Stomach (tissue), 9 donors: ENCODE data around the gene TMEM182. TPM values are rescaled to one million over a fixed set of nuclear protein-coding genes. Genes with fewer than 3 reads are reported as not detected.

Experiments used
- DNase-seq, 2 donors: peaks; one replicate each; pipeline versions ENCODE4 v3.0.0 to v3.0.0-alpha.2; 2013 to 2019
- H3K27ac ChIP-seq, 5 donors: fragments of 200-600 bp in 4 of 5; sonication (generic) in 4 of 5; one replicate each; pipeline ENCODE4 v1.5.1; 2013 to 2019; ENCODE audit warnings: mild to moderate bottlenecking in 1 of 5, moderate library complexity in 1 of 5
- H3K27me3 ChIP-seq, 3 donors: fragments of 200-600 bp; sonication (generic); one replicate each; pipeline ENCODE4 v1.5.1; 2017 to 2019; ENCODE audit warnings: mixed run types in 1 of 3
- H3K36me3 ChIP-seq, 4 donors: fragments of 200-600 bp; sonication (generic); 1 replicate in 3 of 4; 2 replicates in 1 of 4; pipeline ENCODE4 v1.5.1; 2016 to 2019
- H3K4me1 ChIP-seq, 4 donors: fragments of 200-600 bp; sonication (generic); one replicate each; pipeline ENCODE4 v1.5.1; 2016 to 2019
- H3K4me3 ChIP-seq, 4 donors: fragments of 200-600 bp; sonication (generic) in 3 of 4; one replicate each; pipeline ENCODE4 v1.5.1; 2016 to 2019; ENCODE audit warnings: mild to moderate bottlenecking in 1 of 4
- H3K9me3 ChIP-seq, 4 donors: fragments of 200-600 bp; sonication (generic); one replicate each; pipeline ENCODE4 v1.5.1; 2016 to 2019
- EP300 ChIP-seq: sonication (generic); formaldehyde crosslinking; IDR thresholded peaks from one replicate; pipeline ENCODE4 v1.6.1; 2017; ENCODE audit warnings: antibody characterized with exemption
- POLR2A ChIP-seq, 4 donors: fragments of 450-650 bp; IDR thresholded peaks; one replicate each; pipeline ENCODE4 v1.6.1; 2016; ENCODE audit warnings: antibody characterized with exemption in 4 of 4, control low read depth in 2 of 4, mild to moderate bottlenecking in 1 of 4, moderate library complexity in 1 of 4
- POLR2AphosphoS5 ChIP-seq, 3 donors: sonication (generic); formaldehyde crosslinking; IDR thresholded peaks; one replicate each; pipeline ENCODE4 v1.6.1; 2016; ENCODE audit warnings: antibody characterized with exemption in 3 of 3
- WGBS, 5 donors: extraction: QIAGEN DNeasy Blood & Tissue Kit in 3 of 5; methylation state at CpG; one replicate each; pipeline versions ENCODE4 v1.1.5 to v1.1.7; 2013 to 2018; 5-methylcytosine and 5-hydroxymethylcytosine counted together
- intact Hi-C: fragments of 100-400 bp; cut with DNase I; formaldehyde crosslinking; loops from one replicate; pipeline ENCODE4 v1.15.1; 2023; ENCODE audit warnings: low total_unique reads
- polyA plus RNA-seq, 3 donors: library from polyadenylated mRNA; stranded (reverse); fragments of 200-250 nt; gene quantifications; one replicate each; pipeline ENCODE4 v1.2.3, GENCODE V29; 2013
- total RNA-seq, 5 donors: library from RNA; depleted of rRNA; stranded (reverse); fragments of >200 nt; gene quantifications; one replicate each; pipeline versions ENCODE4 v1.1.0 to v1.2.3, GENCODE V29; 2014 to 2016
- TF ChIP-seq, protein P1 (sequence below), 7 experiments: fragments of 450-650 bp in 4 of 7; fragments of 200-600 bp in 3 of 7; sonication (generic) in 3 of 7; IDR thresholded peaks; one replicate each; pipeline ENCODE4 v1.5.1; 2016 to 2019; ENCODE audit warnings: antibody characterized with exemption in 7 of 7, control low read depth in 2 of 7, mild to moderate bottlenecking in 1 of 7
- donor health status: healthy with polysubstance abuse.
- donor health status: Bipolar disorder and iron deficiency.
- donor health status: healthy.

Gene TMEM182
- total and polyA plus RNA-seq, 8 donors: 1.0 to 5.3 (median 2.6) TPM; not detected in 3

- Histone ChIP-seq H3K9me3 (peaks cover 8 to 38% (median 30%) of the 10 kb centered on the region in 4 donors), H3K4me1 (peaks cover 0 to 9% (median 0%) of the 10 kb centered on the region in 4 donors), H3K27ac (no peak overlapping the region), H3K4me3 (no peak overlapping the region), H3K27me3 (no peaks in the 10 kb centered on the region), H3K36me3 (peaks cover 0 to 37% (median 20%) of the 10 kb centered on the region in 4 donors)
- TF ChIP-seq EP300 (no peak), POLR2AphosphoS5 (IDR thresholded peaks at IDR 0.05) (no peak), POLR2A (IDR thresholded peaks at IDR 0.05) (no peak)
- TF ChIP-seq, protein P1, sequence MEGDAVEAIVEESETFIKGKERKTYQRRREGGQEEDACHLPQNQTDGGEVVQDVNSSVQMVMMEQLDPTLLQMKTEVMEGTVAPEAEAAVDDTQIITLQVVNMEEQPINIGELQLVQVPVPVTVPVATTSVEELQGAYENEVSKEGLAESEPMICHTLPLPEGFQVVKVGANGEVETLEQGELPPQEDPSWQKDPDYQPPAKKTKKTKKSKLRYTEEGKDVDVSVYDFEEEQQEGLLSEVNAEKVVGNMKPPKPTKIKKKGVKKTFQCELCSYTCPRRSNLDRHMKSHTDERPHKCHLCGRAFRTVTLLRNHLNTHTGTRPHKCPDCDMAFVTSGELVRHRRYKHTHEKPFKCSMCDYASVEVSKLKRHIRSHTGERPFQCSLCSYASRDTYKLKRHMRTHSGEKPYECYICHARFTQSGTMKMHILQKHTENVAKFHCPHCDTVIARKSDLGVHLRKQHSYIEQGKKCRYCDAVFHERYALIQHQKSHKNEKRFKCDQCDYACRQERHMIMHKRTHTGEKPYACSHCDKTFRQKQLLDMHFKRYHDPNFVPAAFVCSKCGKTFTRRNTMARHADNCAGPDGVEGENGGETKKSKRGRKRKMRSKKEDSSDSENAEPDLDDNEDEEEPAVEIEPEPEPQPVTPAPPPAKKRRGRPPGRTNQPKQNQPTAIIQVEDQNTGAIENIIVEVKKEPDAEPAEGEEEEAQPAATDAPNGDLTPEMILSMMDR (IDR thresholded peaks at IDR 0.05): no peak
- intact Hi-C loops: no loop called here
- 96 to 99% (median 97%) methylated on average over 2 of the region's 2 CpGs for WGBS, 5 donors
- DNase-seq: no peak
Observed at GRCh38 chr2:102798181-102798580, 36.4 kb downstream of the TMEM182 start.

DNA sequence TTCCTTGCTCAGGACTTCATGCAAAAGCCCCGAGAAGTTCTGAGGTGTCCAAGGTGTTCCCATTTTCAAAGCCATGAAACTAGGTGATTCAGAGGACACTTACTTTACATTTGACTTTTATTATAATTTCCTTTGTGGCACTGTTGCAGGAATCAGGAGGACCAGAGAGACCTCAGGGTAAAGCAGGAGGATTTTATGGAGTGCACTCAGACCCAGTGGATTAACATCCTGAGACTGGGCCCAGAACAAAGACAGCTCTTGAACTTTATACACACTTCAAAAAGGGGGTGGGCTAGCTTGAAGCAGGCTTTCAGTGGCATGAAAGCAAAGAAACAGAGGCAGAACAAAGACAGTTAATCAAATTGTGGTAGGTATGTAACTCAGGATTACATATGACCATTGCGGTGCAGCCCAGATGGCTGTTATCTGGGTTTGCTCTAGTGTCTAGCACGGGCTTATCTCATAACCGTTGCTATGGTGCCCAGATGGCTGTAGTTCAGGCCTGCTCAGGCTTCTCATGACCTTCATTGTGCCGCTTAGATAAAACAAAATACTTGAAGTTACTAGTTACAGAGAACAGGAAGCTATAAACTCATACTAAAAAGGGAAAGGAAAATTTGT is 39.4 kb downstream of the TMEM182 start:
- H3K27me3 ChIP-seq: no peaks in the 10 kb centered on the region
- TF ChIP-seq POLR2A (IDR thresholded peaks at IDR 0.05) (no peak), EP300 (no peak), POLR2AphosphoS5 (IDR thresholded peaks at IDR 0.05) (no peak)
- TF ChIP-seq, protein P1 (IDR thresholded peaks at IDR 0.05): no peak
- intact Hi-C loops: no loop called here
- peaks cover 0 to 37% (median 20%) of the 10 kb centered on the region in 4 donors for H3K36me3 ChIP-seq
- WGBS, 5 donors: 52 to 83% (median 59%) methylated on average over 5 of the region's 5 CpGs
- H3K4me1 ChIP-seq: peaks cover 0 to 5% (median 1%) of the 10 kb centered on the region in 4 donors
- no peak overlapping the region for H3K4me3 ChIP-seq
- H3K9me3 ChIP-seq: peaks cover 8 to 38% (median 30%) of the 10 kb centered on the region in 4 donors
- H3K27ac ChIP-seq: no peak overlapping the region
- DNase-seq: no peak

- peaks cover 0 to 37% (median 20%) of the 10 kb centered on the region in 4 donors for H3K36me3 ChIP-seq
- H3K27ac ChIP-seq: no peak overlapping the region
- H3K4me1 ChIP-seq: peaks cover 0 to 3% (median 0%) of the 10 kb centered on the region in 4 donors
- H3K9me3 ChIP-seq: peaks cover 8 to 38% (median 30%) of the 10 kb centered on the region in 4 donors
- no peak for DNase-seq
- no peaks in the 10 kb centered on the region for H3K27me3 ChIP-seq
- H3K4me3 ChIP-seq: no peak overlapping the region
- intact Hi-C loops: no loop called here
- TF ChIP-seq POLR2A (IDR thresholded peaks at IDR 0.05) (no peak), EP300 (no peak), POLR2AphosphoS5 (IDR thresholded peaks at IDR 0.05) (no peak)
- TF ChIP-seq, protein P1 (IDR thresholded peaks at IDR 0.05): no peak
- WGBS, 5 donors: 95 to 98% (median 97%) methylated on average over 11 of the region's 11 CpGs
Observed at GRCh38 chr2:102801858-102802699, 40.2 kb downstream of the TMEM182 start.

DNA sequence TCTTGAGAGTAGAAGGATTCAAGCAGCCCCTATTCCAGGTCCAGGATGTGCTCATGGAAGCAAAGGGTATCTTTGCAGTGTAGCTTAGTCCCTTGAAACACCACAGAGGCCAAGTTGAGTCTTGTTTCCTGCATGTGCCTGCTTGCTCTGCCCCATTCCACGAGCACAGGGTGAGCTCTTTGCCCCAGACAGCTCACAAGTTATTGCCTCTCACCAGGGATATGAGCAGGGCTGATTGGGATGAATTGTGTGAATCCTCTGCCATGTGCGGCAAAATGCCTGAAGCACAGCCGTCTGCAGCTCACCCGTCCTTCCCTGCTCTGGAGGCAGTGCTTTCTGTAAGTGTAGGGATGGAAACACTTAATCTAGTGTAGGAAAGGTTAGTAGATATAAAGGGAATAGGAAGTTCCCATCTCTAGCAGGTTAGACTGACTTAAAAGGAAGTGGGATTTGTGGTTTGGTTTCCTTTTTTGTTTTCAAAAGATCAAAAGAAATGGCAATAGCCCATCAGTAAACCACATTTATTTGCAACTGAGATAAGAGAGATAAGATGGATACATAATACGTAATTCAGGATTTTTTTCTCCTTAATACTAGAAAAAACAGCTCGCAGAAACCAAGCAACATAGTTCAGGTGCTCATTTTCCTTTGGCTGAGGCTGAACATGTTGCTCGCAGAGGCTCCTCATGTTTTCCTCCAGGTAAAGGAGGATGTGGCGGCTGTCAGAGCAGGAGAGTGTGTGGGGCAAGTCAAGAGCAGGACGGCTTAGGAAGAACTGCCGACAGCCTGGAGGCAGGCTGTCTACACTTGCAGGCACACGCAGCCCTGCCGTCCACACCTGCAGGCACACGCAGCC is 41.4 kb downstream of the TMEM182 start:
- H3K4me1 ChIP-seq: peaks cover 0 to 3% (median 0%) of the 10 kb centered on the region in 4 donors
- H3K9me3 ChIP-seq: peaks cover 8 to 38% (median 30%) of the 10 kb centered on the region in 4 donors
- TF ChIP-seq POLR2A (IDR thresholded peaks at IDR 0.05) (no peak), POLR2AphosphoS5 (IDR thresholded peaks at IDR 0.05) (no peak), EP300 (no peak)
- H3K27me3 ChIP-seq: no peaks in the 10 kb centered on the region
- no peak for DNase-seq
- H3K27ac ChIP-seq: no peak overlapping the region
- H3K4me3 ChIP-seq: no peak overlapping the region
- WGBS, 5 donors: 78 to 81% (median 79%) methylated on average over 13 of the region's 13 CpGs
- H3K36me3 ChIP-seq: peaks cover 0 to 34% (median 17%) of the 10 kb centered on the region in 4 donors
- intact Hi-C loops: no loop called here
